ENCODE data around the gene STX10. TPM values are rescaled to one million over a fixed set of nuclear protein-coding genes. Genes with fewer than 3 reads are reported as not detected.
A peak's percentile ranks its signal among the peaks of the same experiment; 100 is the strongest.

Gene STX10
- total and polyA plus RNA-seq, 8 donors, result 63.6 to 94.8 (median 72.5) TPM

DNA sequence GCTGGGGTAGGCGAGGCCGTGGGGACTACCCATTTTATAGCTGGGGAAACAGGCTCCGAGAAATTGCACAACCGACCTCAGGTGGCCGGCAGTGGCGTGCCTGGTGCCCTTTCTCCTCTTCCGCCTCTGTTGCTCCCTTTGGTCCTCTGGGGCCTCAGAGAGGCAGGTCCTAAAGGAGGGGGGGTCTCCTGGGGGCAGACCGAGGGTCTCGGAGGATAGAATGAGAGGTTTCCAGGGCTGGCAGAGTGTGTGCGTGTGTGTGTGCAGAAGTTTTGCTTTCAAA, 11.3 kb downstream of the STX10 start:
- no peak for TF ChIP-seq CTCF (IDR thresholded peaks at IDR 0.05)
- Histone ChIP-seq H3K4me3 (no peak overlapping the region), H3K27me3 (no peaks in the 10 kb centered on the region), H3K4me1 (peaks cover 0 to 33% of the 10 kb centered on the region in 2 donors), H3K27ac (peak overlapping the region in 1 of 2 donors; percentile 41), H3K9me3 (no peaks in the 10 kb centered on the region), H3K36me3 (peaks cover 0 to 63% of the 10 kb centered on the region in 2 donors)
- DNase-seq, result no peak
- intact Hi-C loops (cut with DNase I), result no loop called here
- ATAC-seq, result no peak

- peaks cover 0 to 61% of the 10 kb centered on the region in 2 donors for H3K36me3 ChIP-seq
- intact Hi-C loops (cut with DNase I), result no loop called here
- no peak for DNase-seq
Observed at GRCh38 chr19:13138171-13138915, 11.8 kb downstream of the STX10 start.

DNA sequence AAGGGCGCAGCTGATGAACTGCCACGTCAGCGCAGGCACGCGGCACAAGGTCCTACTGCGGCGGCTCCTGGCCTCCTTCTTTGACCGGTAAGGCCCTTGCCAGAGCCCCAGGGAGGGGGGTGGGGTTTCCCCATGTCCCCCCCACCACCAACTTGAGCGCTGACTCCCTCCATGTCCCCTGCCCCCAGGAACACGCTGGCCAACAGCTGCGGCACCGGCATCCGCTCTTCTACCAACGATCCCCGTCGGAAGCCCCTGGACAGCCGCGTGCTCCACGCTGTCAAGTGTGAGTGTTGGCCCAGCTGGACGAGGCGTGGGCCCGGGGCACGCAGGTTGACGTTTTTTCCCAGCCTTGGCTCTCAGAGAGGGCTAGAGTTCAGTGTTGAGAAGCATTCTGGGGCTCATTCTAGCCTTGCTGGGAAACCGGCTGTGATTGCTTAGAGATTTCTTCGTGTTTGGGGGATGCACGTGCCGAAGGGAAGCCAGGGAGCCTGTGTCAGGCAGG, 12.8 kb downstream of the STX10 start:
- DNase-seq, result no peak
- H3K36me3 ChIP-seq, result peaks cover 0 to 57% of the 10 kb centered on the region in 2 donors
- H3K4me3 ChIP-seq, result no peak overlapping the region

More at GRCh38 chr19:13138171-13138915, 11.8 kb downstream of the STX10 start:
- ATAC-seq, result no peak
- H3K27me3 ChIP-seq, result no peaks in the 10 kb centered on the region
- no peaks in the 10 kb centered on the region for H3K9me3 ChIP-seq
- no peak for TF ChIP-seq CTCF (IDR thresholded peaks at IDR 0.05)
- H3K4me1 ChIP-seq, result peaks cover 0 to 31% of the 10 kb centered on the region in 2 donors
- no peak overlapping the region for H3K27ac ChIP-seq
- no peak overlapping the region for H3K4me3 ChIP-seq

DNA sequence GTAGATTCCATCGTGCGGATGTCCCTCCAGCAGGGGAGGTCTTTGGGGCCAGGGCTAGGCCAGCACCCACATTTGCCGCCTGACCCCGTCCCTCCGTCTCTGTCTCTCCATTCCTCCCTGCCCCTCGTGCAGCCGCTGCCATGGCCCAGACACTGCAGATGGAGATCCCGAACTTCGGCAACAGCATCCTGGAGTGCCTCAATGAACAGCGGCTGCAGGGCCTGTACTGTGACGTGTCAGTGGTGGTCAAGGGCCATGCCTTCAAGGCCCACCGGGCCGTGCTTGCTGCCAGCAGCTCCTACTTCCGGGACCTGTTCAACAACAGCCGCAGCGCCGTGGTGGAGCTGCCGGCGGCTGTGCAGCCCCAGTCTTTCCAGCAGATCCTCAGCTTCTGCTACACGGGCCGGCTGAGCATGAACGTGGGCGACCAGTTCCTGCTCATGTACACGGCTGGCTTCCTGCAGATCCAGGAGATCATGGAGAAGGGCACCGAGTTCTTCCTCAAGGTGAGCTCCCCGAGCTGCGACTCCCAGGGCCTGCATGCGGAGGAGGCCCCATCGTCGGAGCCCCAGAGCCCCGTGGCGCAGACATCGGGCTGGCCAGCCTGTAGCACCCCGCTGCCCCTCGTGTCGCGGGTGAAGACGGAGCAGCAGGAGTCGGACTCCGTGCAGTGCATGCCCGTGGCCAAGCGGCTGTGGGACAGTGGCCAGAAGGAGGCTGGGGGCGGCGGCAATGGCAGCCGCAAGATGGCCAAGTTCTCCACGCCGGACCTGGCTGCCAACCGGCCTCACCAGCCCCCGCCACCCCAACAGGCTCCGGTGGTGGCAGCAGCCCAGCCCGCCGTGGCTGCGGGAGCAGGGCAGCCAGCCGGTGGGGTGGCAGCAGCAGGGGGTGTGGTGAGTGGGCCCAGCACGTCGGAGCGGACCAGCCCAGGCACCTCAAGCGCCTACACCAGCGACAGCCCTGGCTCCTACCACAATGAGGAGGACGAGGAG, 14.8 kb downstream of the STX10 start:
- ATAC-seq (no peak), DNase-seq (no peak)
- intact Hi-C loops (cut with DNase I), result no loop called here
- no peaks in the 10 kb centered on the region for H3K27me3 ChIP-seq
- peak overlapping the region; percentile 36 to 73 for H3K27ac ChIP-seq
- TF ChIP-seq CTCF (IDR thresholded peaks at IDR 0.05), result no peak
- peaks cover 0 to 55% of the 10 kb centered on the region in 2 donors for H3K36me3 ChIP-seq
- peaks cover 0 to 29% of the 10 kb centered on the region in 2 donors for H3K4me1 ChIP-seq
- H3K4me3 ChIP-seq, result no peak overlapping the region
- H3K9me3 ChIP-seq, result no peaks in the 10 kb centered on the region

More for the DNA sequence above, 12.8 kb downstream of the STX10 start:
- no peaks in the 10 kb centered on the region for H3K9me3 ChIP-seq
- intact Hi-C loops (cut with DNase I), result no loop called here
- H3K27me3 ChIP-seq, result no peaks in the 10 kb centered on the region
- H3K4me1 ChIP-seq, result peaks cover 0 to 29% of the 10 kb centered on the region in 2 donors
- TF ChIP-seq CTCF (IDR thresholded peaks at IDR 0.05), result no peak
- H3K27ac ChIP-seq, result no peak overlapping the region
- ATAC-seq, result no peak

DNA sequence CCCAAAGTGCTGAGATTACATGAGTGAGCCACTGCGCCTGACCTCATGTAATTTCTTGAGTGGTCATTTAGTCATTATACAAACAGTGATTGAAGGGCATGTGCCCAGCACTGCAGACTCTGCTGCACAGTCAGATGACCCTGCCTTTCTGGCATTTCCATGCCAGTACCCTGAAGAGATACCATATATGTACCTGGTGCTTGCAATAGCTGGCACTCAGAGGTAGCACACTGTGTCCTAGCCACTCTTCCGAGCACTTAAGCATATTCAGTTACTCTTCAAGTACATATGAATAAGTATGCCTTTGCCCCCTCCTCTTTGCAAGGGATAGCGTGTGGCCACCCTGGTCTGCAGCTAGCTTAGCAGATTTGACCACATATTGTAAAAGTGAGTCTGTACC, 15.5 kb downstream of the STX10 start:
- DNase-seq (peak in 1 of 4 donors; percentile 71), ATAC-seq (peak; percentile 93)
- H3K9me3 ChIP-seq, result no peaks in the 10 kb centered on the region
- H3K4me1 ChIP-seq, result peaks cover 0 to 29% of the 10 kb centered on the region in 2 donors
- no peak for TF ChIP-seq CTCF (IDR thresholded peaks at IDR 0.05)
- intact Hi-C loops (cut with DNase I), result no loop called here
- no peak overlapping the region for H3K4me3 ChIP-seq
- H3K27ac ChIP-seq, result peak overlapping the region; percentile 63 to 73
- H3K27me3 ChIP-seq, result no peaks in the 10 kb centered on the region
- H3K36me3 ChIP-seq, result peaks cover 0 to 47% of the 10 kb centered on the region in 2 donors

All from left lung (tissue), 10 donors.